A673 (cell line): ENCODE data around the gene ABHD15. TPM values are rescaled to one million over a fixed set of nuclear protein-coding genes. Genes with fewer than 3 reads are reported as not detected.

Experiments
- BruUV-seq: library from RNA; stranded (reverse); fragments of 400-500 nt; replicated peaks from 2 replicates; lab custom pipeline; 2021; lab: Mats Ljungman, UMichigan
- CTCF ChIA-PET: fragments of 300-600 bp; sonication (Branson Sonifier 250); formaldehyde crosslinking; loops from one replicate; lab custom pipeline; 2022; ENCODE audit warnings: antibody characterized with exemption; lab: Charles Lee
- POLR2A ChIA-PET: fragments of 300-600 bp; sonication (Branson Sonifier 250); formaldehyde crosslinking; loops from one replicate; lab custom pipeline; 2022; ENCODE audit warnings: antibody characterized with exemption; ENCODE audit not compliant: low non-redundant PET; lab: Charles Lee
- DNase-seq: peaks from one replicate; pipeline ENCODE4 v3.0.0-alpha.2; 2015; ENCODE audit warnings: low spot score
- H3K27ac ChIP-seq: fragments of 200-600 bp; sonication (generic); 2 replicates; pipeline ENCODE4 v1.5.1; 2016; ENCODE audit warnings: mixed run types, low read depth, mild to moderate bottlenecking, mixed read lengths, antibody characterized with exemption, low read length; ENCODE audit not compliant: poor library complexity, severe bottlenecking
- H3K27me3 ChIP-seq: fragments of 200-600 bp; sonication (generic); replicated peaks from 2 replicates; pipeline ENCODE4 v1.6.1; 2017; ENCODE audit warnings: mixed run types, low read depth, mild to moderate bottlenecking, mixed read lengths, antibody characterized with exemption, low read length; ENCODE audit not compliant: insufficient read depth, poor library complexity
- H3K36me3 ChIP-seq: fragments of 200-600 bp; sonication (generic); 2 replicates; pipeline ENCODE4 v1.6.1; 2016; ENCODE audit warnings: mixed run types, mild to moderate bottlenecking, mixed read lengths, antibody characterized with exemption, low read length; ENCODE audit not compliant: insufficient read depth, poor library complexity, severe bottlenecking
- H3K4me1 ChIP-seq: fragments of 200-600 bp; sonication (generic); 2 replicates; pipeline ENCODE4 v1.6.1; 2017; ENCODE audit warnings: mixed run types, mild to moderate bottlenecking, mixed read lengths, antibody characterized with exemption, low read length; ENCODE audit not compliant: insufficient read depth, poor library complexity, severe bottlenecking
- H3K4me3 ChIP-seq: fragments of 200-600 bp; sonication (generic); 2 replicates; pipeline ENCODE4 v1.5.1; 2016; ENCODE audit warnings: low read depth, mixed run types, mild to moderate bottlenecking, mixed read lengths, low read length; ENCODE audit not compliant: poor library complexity, severe bottlenecking
- H3K9me3 ChIP-seq: fragments of 200-600 bp; sonication (generic); 2 replicates; pipeline ENCODE4 v1.6.1; 2016; ENCODE audit warnings: mixed run types, low read depth, mild to moderate bottlenecking, mixed read lengths, antibody characterized with exemption, low read length; ENCODE audit not compliant: poor library complexity, severe bottlenecking
- EZH2 ChIP-seq: fragments of 200-600 bp; sonication (generic); IDR thresholded peaks from 2 replicates; pipeline ENCODE4 v1.6.1; 2017; ENCODE audit warnings: borderline replicate concordance, low read depth, mild to moderate bottlenecking, mixed read lengths, antibody characterized with exemption, low read length; ENCODE audit not compliant: poor library complexity, severe bottlenecking
- intact Hi-C: fragments of 100-400 bp; cut with micrococcal nuclease; formaldehyde crosslinking; loops from one replicate; pipeline ENCODE4 v1.10.0; 2022; ENCODE audit not compliant: unreplicated experiment
- total RNA-seq: library from RNA; stranded (reverse); gene quantifications from 2 replicates; pipeline ENCODE4 v1.2.3, GENCODE V29; 2021
- TF ChIP-seq, protein P1 (sequence below): fragments of 300-800, 200-600 bp; sonication (generic); conservative IDR thresholded peaks from 2 replicates; pipeline ENCODE4 v1.5.1; 2017; ENCODE audit warnings: low read depth, mild to moderate bottlenecking, antibody characterized with exemption, low read length, moderate library complexity, mixed read lengths

ABHD15 gene
- total RNA-seq, 1 experiment from 2014 or later, result 5.4 TPM

DNA sequence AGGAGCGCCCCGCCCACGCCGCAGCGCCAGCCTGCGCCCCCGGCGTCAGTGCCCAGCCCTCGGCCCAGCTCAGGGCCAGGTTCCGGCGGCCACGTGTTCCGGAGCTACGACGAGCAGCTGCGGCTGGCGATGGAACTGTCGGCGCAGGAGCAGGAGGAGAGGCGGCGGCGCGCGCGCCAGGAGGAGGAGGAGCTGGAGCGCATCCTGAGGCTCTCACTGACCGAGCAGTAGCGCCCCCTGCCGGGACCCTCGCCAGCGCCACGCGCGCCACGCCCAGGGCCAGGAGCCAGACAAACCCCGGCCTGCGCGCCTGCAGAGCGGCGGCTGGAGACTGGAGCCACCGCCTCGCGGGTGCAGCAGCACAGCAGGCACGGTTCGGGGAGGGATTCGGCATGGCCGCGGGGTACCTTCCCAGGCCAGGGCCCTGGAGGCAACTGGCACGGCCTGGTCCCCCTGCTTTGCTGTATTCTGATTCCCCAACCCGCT, 46.6 kb upstream of the ABHD15 start:
- no peak overlapping the region for H3K4me3 ChIP-seq
- POLR2A ChIA-PET, result interaction anchor here (0.7 kb wide), 1 partner anchor 806 kb away, joined by 3 read pairs; no protein-coding TSS in a partner anchor
- CTCF ChIA-PET, result interaction anchor here (0.6 kb wide), 2 partner anchors 22 to 256 kb away, joined by 3 to 5 read pairs; no protein-coding TSS in a partner anchor
- no peak for TF ChIP-seq EZH2
- TF ChIP-seq, protein P1, sequence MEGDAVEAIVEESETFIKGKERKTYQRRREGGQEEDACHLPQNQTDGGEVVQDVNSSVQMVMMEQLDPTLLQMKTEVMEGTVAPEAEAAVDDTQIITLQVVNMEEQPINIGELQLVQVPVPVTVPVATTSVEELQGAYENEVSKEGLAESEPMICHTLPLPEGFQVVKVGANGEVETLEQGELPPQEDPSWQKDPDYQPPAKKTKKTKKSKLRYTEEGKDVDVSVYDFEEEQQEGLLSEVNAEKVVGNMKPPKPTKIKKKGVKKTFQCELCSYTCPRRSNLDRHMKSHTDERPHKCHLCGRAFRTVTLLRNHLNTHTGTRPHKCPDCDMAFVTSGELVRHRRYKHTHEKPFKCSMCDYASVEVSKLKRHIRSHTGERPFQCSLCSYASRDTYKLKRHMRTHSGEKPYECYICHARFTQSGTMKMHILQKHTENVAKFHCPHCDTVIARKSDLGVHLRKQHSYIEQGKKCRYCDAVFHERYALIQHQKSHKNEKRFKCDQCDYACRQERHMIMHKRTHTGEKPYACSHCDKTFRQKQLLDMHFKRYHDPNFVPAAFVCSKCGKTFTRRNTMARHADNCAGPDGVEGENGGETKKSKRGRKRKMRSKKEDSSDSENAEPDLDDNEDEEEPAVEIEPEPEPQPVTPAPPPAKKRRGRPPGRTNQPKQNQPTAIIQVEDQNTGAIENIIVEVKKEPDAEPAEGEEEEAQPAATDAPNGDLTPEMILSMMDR, result no peak; the same call in 1 of the 2 replicates
- no peaks in the 10 kb centered on the region for H3K27me3 ChIP-seq
- intact Hi-C loops, result no loop called here
- DNase-seq, result no peak
- peaks cover 22% of the 10 kb centered on the region for H3K4me1 ChIP-seq
- H3K27ac ChIP-seq, result no peak overlapping the region
- peaks cover 27% of the 10 kb centered on the region for H3K36me3 ChIP-seq
- BruUV-seq, result no TSS peak
- H3K9me3 ChIP-seq, result no peaks in the 10 kb centered on the region

DNA sequence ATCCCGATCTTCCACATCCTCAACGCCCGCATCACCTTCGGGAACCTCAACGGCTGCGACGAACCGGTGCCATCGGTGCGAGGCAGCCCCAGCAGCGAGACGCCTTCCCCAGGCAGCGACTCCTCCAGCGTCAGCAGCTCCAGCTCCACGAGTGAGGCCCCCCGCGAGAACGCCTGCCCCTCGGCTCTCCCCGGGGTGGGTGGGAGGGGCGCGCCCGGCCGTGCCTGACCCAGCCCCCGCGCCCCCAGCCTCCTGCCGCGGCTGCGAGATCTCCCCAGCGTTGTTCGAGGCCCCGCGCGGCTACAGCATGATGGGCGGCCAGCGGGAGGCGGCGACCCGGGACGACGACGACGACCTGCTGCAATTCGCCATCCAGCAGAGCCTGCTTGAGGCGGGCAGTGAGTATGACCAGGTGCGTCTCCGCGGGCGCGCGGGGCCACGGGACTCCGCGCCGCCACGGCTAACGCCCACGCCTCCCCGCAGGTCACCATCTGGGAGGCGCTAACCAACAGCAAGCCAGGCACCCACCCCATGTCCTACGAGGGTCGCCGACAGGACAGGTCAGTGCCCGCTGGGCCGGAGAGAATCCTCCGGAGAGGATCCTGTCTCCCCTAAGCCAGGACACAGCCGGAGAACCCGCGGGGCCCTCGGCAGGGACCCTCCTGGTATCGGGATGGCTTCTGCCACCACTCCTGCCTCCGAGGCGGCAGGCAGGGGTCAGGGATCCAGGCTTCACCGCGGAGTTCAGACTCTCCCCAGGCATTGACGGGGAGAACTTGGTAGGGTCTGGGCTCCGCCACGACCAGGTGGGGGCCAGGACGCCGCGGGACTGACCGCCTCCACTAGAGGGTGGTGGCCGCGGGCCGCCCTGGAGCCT, 45.8 kb upstream of the ABHD15 start:
- no peaks in the 10 kb centered on the region for H3K27me3 ChIP-seq
- peaks cover 29% of the 10 kb centered on the region for H3K36me3 ChIP-seq
- intact Hi-C loops, result no loop called here
- ChIA-PET CTCF (no interaction called here), POLR2A (no interaction called here)
- no peak overlapping the region for H3K4me3 ChIP-seq
- no TSS peak for BruUV-seq
- H3K4me1 ChIP-seq, result peaks cover 22% of the 10 kb centered on the region
- no peak overlapping the region for H3K27ac ChIP-seq
- H3K9me3 ChIP-seq, result no peaks in the 10 kb centered on the region
- TF ChIP-seq, protein P1, result no peak
- DNase-seq, result no peak

DNA sequence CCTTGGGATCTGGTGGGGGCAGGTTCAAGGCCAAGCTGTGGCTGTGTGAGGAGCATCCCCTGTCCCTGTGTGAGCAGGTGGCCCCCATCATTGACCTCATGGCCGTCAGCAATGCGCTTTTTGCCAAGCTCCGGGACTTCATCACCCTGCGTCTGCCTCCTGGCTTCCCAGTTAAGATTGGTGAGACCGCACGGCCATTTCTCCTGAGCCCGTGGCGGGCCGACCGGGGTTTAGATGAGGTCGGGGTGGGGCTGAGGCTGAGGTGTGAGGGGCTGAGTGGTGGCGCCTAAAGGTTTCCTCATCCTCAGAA, 45.2 kb upstream of the ABHD15 start:
- CTCF ChIA-PET, result no interaction called here

More for the DNA sequence above, 45.2 kb upstream of the ABHD15 start:
- TF ChIP-seq EZH2, result no peak
- TF ChIP-seq, protein P1, result no peak
- H3K9me3 ChIP-seq, result no peaks in the 10 kb centered on the region
- no peak overlapping the region for H3K4me3 ChIP-seq
- no peak for DNase-seq
- no TSS peak for BruUV-seq
- no peaks in the 10 kb centered on the region for H3K27me3 ChIP-seq
- H3K4me1 ChIP-seq, result peaks cover 17% of the 10 kb centered on the region
- H3K36me3 ChIP-seq, result peaks cover 29% of the 10 kb centered on the region
- intact Hi-C loops, result no loop called here
- no peak overlapping the region for H3K27ac ChIP-seq
- POLR2A ChIA-PET, result no interaction called here
